HG03442 (cell line): ENCODE results near the gene LDHD.
"Not testable (repeated sequence)": the region's sequence is repeated elsewhere in the genome, so short reads cannot be mapped to it uniquely, and the experiment has no call there.

ENCODE experiments used
- ATAC-seq: cut with Tn5 transposase; IDR thresholded peaks from one replicate; pipeline ENCODE4 v1.9.1; 2021; ENCODE audit warnings: mild to moderate bottlenecking, moderate library complexity; ENCODE audit not compliant: unreplicated experiment

Gene LDHD

GRCh38 chr16:75116081-75116910 lies at the start of gene LDHD:
TSS of gene LDHD (minus strand) at chr16:75116780. CDS start at chr16:75116720, 60 bp downstream.
- ATAC-seq: no peak

- no peak for ATAC-seq
Observed at GRCh38 chr16:75160386-75160785, 43.8 kb upstream of the LDHD start.

GRCh38 chr16:75152635-75153034 lies 36.1 kb upstream of the LDHD start:
- no peak for ATAC-seq

- no peak for ATAC-seq
Observed at GRCh38 chr16:75151798-75152197, 35.2 kb upstream of the LDHD start.

- peak; percentile 75 for ATAC-seq
Observed at GRCh38 chr16:75148311-75149195, 32.0 kb upstream of the LDHD start, which contains the start of gene ZFP1. TSS of gene ZFP1 (plus strand) at chr16:75148524. CDS start at chr16:75152952, 4,428 bp downstream.

GRCh38 chr16:75147968-75148310 lies 31.4 kb upstream of the LDHD start:
- no peak for ATAC-seq

- ATAC-seq: no peak
Observed at GRCh38 chr16:75143941-75144340, 27.4 kb upstream of the LDHD start.

GRCh38 chr16:75139498-75139897 lies 22.9 kb upstream of the LDHD start:
- ATAC-seq: no peak

GRCh38 chr16:75138636-75139035 lies 22.1 kb upstream of the LDHD start:
- no peak for ATAC-seq

- ATAC-seq: no peak
Observed at GRCh38 chr16:75138233-75138632, 21.7 kb upstream of the LDHD start.

- no peak for ATAC-seq
Observed at GRCh38 chr16:75131081-75131480, 14.5 kb upstream of the LDHD start.

- no peak for ATAC-seq
Observed at GRCh38 chr16:75130150-75130771, 13.7 kb upstream of the LDHD start.

GRCh38 chr16:75129421-75130149 lies 13.0 kb upstream of the LDHD start:
- ATAC-seq: not testable (repeated sequence)

GRCh38 chr16:75127713-75128415 lies 11.3 kb upstream of the LDHD start:
- ATAC-seq: no peak

GRCh38 chr16:75122609-75123008 lies 6.0 kb upstream of the LDHD start:
- ATAC-seq: no peak

GRCh38 chr16:75121949-75122568 lies 5.5 kb upstream of the LDHD start:
- ATAC-seq: no peak

GRCh38 chr16:75120253-75120652 lies 3.7 kb upstream of the LDHD start:
- ATAC-seq: no peak

- no peak for ATAC-seq
Observed at GRCh38 chr16:75118943-75119539, 2.5 kb upstream of the LDHD start.

- ATAC-seq: no peak
Observed at GRCh38 chr16:75116911-75117245, 298 bp upstream of the LDHD start.
